Cerebellar nuclear complex (tissue), 1 donor: ENCODE results near the gene MRPL18.
"Not testable (repeated sequence)": the region's sequence is repeated elsewhere in the genome, so short reads cannot be mapped to it uniquely, and the experiment has no call there.

Experiments used
- DNase-seq, 2 experiments: peaks; one replicate each; lab custom pipeline; 2025; lab: John Stamatoyannopoulos, UW

MRPL18 gene

DNA sequence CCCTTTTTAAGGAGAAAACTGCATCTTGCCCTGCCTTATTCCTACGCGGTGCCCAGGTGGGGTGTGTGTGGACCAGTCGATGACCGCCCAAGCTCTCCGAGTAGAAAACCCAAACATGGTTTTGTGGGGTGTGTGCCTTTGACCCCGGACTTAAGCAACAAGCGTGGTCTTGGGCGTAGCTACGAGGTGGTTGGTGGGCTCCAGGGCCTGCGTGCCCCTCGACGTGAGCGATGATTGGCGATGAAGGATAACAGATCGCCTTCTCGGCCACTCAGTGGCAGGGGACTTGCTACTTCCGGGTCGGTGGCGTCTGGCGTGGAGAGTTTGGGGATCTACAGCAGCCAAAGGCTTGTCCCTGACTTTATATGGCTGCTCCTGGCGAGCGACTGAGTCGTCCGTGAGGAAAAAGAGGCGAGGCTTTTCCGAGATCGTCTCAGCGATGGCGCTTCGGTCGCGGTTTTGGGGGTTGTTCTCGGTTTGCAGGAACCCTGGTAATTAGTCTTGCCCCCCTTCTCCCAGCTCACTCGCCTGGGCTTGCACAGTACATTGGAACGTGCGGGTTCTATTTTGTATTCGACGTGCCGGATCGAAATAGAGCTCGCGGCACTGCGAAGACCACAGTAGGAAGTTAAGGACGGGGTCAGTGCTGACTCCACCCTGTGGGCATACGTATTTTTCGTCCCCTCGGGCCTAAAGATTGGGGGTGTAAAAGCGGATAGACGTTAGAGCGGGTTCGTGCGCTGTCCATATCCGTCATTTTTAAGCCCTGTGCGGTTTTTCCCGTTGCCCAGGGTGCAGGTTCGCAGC is at the start of gene MRPL18:
TSS of gene MRPL18 (plus strand) at position 319 of the 807 bp plus-strand sequence. CDS start at position 440, 121 bp downstream.
- DNase-seq = peak; percentile 78 to 94

DNA sequence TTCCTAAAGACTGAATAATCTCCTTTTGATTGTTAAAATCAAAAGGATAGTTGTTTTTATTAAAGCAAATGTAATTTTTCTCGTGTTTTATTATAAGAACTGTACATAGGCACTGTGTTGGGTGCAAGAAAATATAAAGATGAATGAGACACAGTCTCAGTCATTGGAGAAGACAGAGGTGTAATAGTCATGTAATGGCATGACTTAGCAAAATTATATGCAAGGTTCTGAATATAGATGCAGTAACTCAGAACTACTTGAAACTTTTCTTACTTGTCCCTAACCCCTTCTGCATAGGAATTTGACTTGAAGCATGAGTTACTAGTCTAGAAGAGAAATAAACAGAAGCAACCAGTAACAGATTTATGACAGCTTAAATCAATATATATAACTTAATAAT is 48.1 kb upstream of the MRPL18 start:
- no peak for DNase-seq

DNA sequence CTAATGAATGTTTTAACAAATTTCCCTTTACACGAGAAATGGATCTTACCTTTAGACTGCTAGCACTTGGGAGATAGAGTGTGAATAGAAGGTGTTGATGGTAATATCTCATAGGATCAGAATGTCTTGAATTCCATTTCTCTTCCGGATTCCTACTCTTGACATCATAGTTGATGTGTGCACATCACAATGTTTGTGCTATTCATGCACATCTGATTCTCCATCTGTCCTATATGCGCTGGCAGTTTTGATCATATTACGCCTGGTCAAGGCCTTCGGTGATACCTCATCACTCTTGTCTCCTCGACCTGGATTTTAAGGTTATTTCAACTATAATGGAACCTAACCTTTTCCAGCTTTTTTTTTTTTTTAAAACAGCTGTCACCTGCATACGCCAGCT is 45.2 kb upstream of the MRPL18 start:
- DNase-seq = no peak

DNA sequence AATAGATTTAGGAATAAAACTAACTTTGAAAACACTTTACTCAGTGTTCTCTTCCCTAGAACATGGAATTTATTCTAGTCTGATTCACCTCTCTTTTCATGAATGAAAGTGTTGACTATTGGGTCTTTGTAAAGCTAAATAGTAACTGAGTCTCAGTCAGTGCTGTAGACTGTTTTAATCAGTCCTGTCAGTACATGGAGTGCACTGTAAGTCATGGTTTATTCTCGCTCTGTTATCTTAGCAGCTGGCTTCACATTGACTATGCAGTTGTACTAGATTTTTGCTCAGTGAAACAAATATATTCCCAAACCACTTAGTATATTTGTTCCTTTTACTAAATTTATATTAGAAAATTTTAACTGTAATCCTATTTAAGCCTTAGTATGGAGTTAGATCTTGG is 43.5 kb upstream of the MRPL18 start:
- DNase-seq = no peak

DNA sequence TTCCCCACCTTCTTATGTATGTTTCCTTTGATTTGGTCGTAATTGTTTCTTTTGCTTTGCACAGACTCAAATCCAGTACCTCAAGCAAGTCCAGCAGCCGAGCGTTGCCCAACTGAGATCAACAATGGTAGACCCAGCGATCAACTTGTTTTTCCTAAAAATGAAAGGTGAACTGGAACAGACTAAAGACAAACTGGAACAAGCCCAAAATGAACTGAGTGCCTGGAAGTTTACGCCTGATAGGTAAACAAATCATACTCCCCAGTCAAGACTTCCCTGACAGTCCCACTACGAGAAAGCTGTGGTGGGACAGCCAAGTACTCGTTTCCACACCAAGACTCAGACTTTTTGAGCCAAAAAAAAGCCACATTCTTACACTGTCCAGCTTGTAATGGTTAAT is 42.1 kb upstream of the MRPL18 start:
- DNase-seq = not testable (repeated sequence)

DNA sequence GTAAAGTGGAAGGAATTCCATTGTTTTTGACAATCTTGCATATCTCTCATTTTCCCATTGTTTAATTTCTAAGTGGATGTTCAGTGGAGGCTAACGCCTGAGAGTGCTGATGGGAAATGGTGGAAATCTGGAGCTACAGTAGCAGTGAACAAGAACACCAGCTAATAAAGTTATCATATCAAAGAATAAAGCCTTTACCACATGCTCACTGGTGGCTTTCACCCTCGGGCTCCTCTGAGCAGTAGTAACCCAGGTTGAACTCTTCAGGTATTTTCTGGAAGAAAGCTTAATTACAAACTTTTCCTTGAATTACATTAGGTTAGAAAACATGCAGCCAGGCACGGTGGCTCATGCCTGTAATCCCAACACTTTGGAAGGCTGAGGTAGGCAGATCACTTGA is 38.8 kb upstream of the MRPL18 start:
- no peak for DNase-seq

DNA sequence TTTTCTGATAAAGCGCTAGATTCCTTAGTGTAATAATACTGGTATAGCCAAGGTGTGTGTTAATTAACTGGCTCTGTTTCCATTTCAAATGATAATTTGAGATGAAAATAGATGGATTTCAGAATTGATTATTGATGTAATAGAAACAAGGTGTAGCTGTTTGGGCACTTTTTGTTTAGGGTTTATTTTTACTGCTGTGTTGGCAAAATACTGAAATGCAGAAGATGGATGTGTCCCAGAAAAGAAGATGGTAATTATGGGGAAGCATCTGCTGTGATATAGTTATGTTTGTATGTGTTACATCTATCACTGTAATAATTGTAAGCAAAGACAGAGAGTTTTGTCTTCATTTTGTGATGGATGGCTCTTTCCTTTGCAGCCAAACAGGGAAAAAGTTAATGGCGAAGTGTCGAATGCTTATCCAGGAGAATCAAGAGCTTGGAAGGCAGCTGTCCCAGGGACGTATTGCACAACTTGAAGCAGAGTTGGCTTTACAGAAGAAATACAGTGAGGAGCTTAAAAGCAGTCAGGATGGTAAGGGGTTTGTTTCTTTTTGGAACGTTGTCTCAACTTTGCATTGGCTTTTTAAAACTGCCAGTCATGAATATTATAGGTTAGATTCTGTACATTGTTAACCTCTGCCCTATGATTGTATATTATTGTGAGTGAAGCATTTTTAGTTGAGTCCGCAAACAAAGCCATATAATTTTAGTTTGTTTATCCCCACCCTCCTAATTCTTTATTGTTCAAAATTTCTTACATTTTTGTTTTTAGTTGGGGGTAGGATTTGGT is 37.0 kb upstream of the MRPL18 start:
- DNase-seq = no peak

DNA sequence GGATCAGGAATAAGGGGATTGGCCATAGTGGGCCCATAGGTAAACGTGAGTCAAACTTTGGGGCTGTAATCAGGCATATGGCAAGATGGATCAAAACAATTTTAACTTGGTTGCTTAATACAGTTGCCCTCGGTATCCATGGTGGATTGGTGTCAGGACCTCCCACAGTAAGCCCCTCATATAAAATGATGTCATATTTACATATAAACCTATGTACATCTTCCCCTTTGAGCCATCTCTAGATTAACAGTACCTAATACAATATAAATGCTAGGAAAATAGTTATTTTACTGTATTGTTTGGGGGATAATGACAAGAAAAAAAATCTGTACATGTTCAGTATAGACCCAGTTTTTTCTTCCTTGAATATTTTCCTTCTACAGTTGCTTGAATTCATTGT is 35.9 kb upstream of the MRPL18 start:
- no peak for DNase-seq

DNA sequence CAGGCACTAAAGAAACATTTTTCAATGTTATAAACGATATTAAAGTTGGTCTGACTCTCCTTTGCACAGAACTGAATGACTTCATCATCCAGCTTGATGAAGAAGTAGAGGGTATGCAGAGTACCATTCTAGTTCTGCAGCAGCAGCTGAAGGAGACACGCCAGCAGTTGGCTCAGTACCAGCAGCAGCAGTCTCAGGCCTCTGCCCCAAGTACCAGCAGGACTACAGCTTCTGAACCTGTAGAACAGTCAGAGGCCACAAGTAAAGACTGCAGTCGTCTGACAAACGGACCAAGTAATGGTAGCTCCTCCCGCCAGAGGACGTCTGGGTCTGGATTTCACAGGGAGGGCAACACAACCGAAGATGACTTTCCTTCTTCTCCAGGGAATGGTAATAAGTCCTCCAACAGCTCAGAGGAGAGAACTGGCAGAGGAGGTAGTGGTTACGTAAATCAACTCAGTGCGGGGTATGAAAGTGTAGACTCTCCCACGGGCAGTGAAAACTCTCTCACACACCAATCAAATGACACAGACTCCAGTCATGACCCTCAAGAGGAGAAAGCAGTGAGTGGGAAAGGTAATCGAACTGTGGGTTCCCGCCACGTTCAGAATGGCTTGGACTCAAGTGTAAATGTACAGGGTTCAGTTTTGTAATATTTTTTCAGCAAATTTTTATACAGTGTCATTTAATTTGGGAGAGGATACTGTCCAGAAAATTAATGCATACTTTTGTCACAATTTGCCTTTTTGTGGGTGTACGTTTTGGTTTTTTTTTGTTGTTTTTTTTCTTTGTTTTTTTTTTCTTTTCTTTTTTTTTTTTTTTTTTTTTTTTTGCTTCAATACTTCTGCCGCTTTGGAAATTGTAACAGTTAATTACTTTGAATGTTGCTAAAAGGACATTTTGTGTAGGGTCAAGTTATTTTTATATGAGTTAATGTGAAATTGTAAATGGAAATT is 35.0 kb upstream of the MRPL18 start:
- no peak for DNase-seq

DNA sequence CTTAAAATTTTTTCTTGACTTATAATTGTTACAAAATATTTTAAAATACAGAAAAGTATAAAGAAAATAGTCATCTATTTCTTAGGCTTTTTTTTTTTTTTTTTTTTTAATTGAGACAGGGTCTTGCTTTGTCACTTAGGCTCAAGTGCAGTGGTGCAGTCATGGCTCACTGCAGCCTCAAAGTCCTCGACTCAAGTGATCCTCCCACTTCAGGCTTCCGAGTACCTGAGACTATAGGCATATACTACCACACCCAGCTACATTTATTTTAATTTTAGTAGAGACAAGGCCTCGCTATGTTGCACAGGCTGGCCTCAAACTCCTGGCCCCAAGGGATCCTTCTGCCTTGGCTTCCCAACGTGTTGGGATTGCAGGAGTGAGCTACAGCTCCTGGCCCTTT is 33.8 kb upstream of the MRPL18 start:
- no peak for DNase-seq

DNA sequence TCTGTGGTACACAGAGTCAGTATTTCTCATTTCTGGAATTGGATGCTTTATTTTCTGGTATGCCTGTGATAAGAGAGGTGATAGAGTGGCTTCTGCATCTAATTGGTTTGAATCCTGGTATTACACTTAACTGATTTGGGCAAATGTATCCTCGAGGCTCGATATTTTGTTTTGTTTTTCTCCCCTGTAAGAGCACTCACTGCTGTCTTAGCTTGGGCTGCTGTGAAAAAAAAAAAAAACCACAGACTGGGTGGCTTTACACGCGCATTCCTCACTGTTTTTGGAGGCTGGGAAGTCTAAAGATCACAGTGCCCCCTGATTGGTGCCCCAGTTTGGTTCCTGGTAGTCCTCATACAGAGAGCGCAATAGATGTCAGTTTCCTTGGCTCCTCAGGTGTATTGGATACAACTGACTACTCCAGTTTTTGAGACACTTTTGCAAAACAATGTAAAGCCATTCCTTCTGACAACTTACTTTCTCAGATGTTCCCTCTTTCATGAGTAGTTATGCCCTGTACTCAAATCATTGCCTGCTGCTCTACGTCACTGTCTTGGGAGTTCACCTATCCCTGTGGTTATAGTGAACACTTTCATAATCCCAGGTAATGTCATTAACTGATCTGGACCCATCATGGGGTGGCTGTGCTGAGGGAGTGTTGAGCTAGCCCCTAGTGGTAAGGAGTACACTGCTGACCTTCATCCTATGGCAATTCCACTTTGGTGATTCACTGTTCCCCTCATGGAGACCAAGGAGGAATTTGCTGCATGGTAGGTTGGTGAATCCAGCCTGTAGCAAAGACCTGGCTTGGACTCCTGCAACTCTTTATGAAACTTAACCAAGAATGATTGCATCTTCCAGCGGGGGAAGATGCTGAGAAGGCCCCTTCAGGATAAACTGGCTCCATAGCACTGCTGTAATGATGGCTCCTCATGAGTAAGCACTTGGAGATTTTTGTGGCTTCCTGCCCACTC is 32.0 kb upstream of the MRPL18 start:
- no peak for DNase-seq

DNA sequence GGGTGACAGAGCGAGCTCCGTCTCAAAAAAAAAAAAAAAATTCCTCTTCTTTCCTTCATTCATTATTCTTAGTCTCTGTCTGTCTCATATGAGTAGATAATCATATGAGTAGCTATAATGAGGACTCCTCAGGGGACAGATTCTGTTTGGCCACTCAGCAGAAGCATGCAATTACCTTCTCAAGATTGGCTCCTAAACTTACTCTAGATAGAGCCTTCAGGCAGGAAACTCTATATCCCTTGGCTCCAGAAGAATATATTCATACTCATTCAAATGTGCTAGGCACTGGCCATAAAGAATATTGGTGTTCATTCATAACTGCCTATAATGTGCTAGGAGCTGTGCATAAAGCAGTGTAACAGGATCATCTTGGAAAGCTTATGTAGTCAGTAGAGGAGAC is 30.6 kb upstream of the MRPL18 start:
- DNase-seq = no peak

DNA sequence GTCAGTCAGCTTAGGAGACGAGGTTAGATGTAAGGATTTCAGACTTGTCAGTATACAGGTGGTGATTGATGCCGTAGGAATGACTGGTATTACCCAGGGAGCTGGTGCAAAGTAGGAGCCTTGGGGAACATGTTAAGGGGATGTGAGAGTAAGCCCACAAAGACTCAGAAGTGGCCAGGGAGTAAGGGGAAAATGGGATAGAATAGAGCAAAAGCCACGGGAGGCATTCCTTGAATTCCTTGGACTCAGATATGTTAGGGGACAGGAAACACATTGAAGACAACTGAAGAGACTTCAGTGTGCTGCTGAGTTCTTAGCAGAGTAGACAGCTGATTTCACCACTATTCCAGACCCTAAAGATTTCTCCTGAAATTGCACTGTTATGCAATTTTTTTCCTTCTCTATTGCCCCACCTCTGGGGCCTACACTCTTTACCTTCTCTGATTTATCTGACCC is 29.6 kb upstream of the MRPL18 start:
- DNase-seq = no peak

DNA sequence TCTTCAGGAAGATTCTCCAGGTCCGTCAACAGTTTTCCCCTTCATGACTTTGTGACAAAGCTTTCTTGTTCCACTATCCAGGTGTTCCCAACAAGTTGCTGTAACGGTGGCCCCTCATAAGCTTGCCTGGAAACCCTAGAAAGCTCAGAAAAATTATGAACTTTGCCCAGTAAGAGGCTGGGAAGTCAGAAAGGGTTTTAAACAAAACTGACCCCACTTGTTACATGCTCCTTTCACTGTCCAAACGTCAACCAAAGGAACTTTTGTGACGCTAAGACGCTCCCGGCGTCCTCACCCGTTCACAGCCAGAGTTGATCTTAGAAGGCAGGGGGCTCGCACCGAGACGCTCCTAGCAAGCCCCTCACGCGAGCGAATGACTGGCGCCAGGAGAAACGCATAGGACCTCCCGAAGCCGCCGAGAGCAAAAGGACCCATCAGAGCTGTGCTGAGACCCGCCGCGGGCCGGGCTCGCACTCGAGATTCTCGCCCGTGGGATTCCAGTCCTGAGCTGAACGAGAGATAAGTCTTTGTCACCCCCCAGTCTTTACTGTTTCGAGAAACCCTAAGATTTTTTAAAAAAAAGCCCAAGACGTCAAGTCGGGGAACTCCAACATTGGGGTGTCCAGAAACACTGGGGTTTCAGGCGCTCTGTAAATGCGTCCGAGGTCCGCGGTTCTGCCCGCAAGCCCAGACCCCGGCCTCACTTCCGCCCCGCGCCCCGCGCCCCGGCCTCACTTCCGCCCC is 29.0 kb upstream of the MRPL18 start:
- DNase-seq = no peak

DNA sequence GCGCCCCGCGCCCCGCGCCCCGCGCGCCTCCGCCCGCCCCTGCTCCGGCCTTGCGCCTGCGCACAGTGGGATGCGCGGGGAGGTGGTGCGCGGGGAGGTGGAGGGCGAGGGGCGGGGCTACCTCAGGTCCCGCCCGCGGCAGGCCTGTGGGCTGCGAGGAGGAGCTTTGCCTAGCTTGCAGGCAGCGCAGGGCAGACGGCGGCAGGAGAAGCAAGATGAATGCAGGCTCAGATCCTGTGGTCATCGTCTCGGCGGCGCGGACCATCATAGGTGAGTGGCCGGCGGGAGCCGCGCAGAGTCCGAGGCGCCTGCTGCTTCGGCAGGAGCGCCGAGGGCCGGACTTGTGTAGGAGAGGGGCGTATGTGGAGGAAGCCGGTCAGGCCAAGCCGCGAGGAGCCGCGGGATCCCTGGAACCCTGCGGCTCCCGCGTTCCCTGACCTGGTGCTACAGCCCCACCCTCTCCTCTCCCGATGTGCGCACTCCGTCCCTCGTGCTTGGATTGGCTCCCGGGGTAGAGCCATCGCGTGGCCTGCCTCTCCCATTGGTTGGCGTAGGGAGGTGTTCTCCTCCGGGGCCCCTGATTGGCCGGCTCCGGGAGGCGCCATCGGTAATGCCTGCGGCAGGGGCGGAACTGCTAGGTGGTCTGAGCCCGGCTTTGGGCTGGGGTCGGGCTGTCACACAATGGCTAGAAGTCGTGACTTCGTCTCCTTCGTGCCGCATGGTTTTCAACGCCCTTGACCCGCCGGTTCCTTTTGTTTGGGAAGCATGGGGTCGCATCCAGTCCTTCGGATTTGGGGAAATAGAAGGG is 28.2 kb upstream of the MRPL18 start, which contains the start of gene ACAT2:
TSS of gene ACAT2 (plus strand) at position 173 of the 808 bp plus-strand sequence. CDS start at position 216, 43 bp downstream.
- DNase-seq = peak; percentile 92 to 94

DNA sequence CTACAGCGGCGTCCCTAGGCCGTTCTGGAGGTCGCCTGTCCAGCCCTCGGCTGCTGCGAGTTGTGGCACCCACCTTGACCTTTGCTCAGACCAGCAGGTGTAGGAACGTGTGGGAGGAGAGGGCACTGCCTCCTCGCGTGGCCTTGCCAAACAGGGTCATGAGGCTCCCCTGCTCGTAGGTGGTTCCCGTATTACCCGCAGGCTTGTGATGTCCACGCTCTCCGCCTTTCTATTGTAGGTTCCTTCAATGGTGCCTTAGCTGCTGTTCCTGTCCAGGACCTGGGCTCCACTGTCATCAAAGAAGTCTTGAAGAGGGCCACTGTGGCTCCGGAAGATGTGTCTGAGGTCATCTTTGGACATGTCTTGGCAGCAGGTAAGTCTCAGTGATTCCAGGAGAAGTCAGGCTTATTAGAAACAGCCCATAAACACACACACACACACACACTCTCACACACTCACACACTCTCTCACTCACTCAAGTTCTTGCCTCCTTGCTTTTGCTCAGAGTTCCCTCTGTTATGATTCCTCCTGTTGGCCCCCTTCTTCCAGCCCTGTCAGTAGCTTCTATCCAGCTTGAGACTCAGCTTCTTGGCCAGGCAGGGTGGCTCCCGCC is 27.5 kb upstream of the MRPL18 start:
- no peak for DNase-seq

DNA sequence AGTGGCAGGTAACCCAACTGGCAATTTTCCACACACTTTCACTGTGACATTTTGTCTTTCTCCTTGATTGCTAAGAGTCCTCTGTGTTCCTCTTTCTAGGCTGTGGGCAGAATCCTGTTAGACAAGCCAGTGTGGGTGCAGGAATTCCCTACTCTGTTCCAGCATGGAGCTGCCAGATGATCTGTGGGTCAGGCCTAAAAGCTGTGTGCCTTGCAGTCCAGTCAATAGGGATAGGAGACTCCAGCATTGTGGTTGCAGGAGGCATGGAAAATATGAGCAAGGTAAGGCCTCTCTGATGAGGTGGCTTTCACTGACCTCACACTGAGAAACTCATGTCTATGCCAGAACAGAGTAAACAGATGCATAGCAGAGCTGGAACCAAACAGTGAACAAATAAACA is 23.4 kb upstream of the MRPL18 start:
- no peak for DNase-seq

DNA sequence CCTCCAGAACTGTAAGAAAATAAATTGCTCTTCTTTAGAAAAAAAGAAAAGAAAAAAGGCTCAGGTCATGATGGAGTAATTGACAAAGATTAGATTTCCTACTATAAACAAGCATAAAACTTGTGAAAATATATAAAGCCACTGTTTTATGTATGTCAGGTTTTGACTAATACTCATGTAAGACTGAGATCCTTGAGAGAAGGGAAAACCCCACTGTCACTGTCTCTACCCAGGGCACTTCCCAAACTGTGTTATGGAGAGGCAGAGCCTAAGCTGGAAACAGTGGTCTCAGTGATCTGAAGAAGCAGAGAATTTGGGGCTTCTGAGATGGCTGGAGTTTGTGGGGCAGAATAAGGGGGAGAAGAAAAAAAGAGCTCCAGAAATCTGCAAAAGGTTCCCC is 20.8 kb upstream of the MRPL18 start:
- DNase-seq = no peak

DNA sequence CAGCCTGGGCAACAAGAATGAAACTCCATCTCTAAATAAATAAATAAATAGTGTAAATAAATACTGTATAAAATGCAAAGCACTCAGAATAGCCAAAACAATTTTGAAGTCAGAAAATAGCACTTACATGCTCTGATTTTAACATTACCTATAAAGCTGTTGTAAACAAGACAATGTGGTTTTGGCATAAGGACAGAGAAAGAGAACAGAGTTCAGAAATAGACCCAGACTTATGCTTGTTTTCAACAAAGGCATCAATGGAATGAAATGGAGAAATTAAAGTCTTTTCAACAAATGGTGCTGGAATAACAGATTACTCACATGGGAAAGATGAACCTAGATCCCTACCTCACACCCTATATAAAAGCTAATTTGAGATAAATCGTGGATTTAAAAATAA is 18.1 kb upstream of the MRPL18 start:
- no peak for DNase-seq
